T-helper 1 cell treated with Interleukin-12 subunit alpha and Interleukin-12 subunit beta and Interleukin-4 antibody, amounts not matched to agents 30 μg/mL and 1 μg/mL, for 36 hours (primary cell): ENCODE measurements around the gene BUD23.

Experiments used
- H3K27ac Mint-ChIP-seq: one replicate; pipeline ENCODE4 v1.8.0; 2021; ENCODE audit warnings: mild to moderate bottlenecking, mixed read lengths
- H3K27me3 Mint-ChIP-seq: one replicate; pipeline ENCODE4 v1.8.0; 2021; ENCODE audit warnings: low read depth, mixed read lengths
- H3K36me3 Mint-ChIP-seq: one replicate; pipeline ENCODE4 v1.8.0; 2021; ENCODE audit warnings: low read depth, mixed read lengths
- H3K4me1 Mint-ChIP-seq: one replicate; pipeline ENCODE4 v1.8.0; 2021; ENCODE audit warnings: low read depth, mixed read lengths
- H3K4me3 Mint-ChIP-seq: one replicate; pipeline ENCODE4 v1.8.0; 2021; ENCODE audit warnings: mild to moderate bottlenecking, moderate library complexity, mixed read lengths
- H3K9me3 Mint-ChIP-seq: one replicate; pipeline ENCODE4 v1.8.0; 2021; ENCODE audit warnings: mixed read lengths

BUD23 gene

GRCh38 chr7:73732397-73732796, 49.0 kb downstream of the BUD23 start:
- Mint-ChIP-seq H3K9me3 (no peaks in the 10 kb centered on the region), H3K4me1 (peaks cover 8% of the 10 kb centered on the region), H3K36me3 (peaks cover 3% of the 10 kb centered on the region), H3K4me3 (no peak overlapping the region), H3K27me3 (peaks cover 7% of the 10 kb centered on the region), H3K27ac (no peak overlapping the region)

- Mint-ChIP-seq H3K9me3 (no peaks in the 10 kb centered on the region), H3K27me3 (no peaks in the 10 kb centered on the region), H3K4me3 (no peak overlapping the region), H3K27ac (no peak overlapping the region), H3K36me3 (peaks cover 3% of the 10 kb centered on the region), H3K4me1 (peaks cover 15% of the 10 kb centered on the region)
Observed at GRCh38 chr7:73734619-73735527, 51.5 kb downstream of the BUD23 start.

- no peak overlapping the region for H3K4me3 Mint-ChIP-seq
Observed at GRCh38 chr7:73735528-73735905, 52.1 kb downstream of the BUD23 start.

GRCh38 chr7:73736885-73737284, 53.5 kb downstream of the BUD23 start:
- Mint-ChIP-seq H3K36me3 (peaks cover 3% of the 10 kb centered on the region), H3K4me1 (peaks cover 15% of the 10 kb centered on the region), H3K27ac (no peak overlapping the region), H3K27me3 (no peaks in the 10 kb centered on the region), H3K4me3 (peak overlapping the region; percentile 95), H3K9me3 (no peaks in the 10 kb centered on the region)

More at GRCh38 chr7:73735528-73735905, 52.1 kb downstream of the BUD23 start:
- Mint-ChIP-seq H3K27ac (no peak overlapping the region), H3K4me1 (peaks cover 15% of the 10 kb centered on the region), H3K9me3 (no peaks in the 10 kb centered on the region), H3K27me3 (no peaks in the 10 kb centered on the region), H3K36me3 (peaks cover 3% of the 10 kb centered on the region)

- Mint-ChIP-seq H3K9me3 (no peaks in the 10 kb centered on the region), H3K4me3 (peak overlapping the region; percentile 95), H3K27me3 (no peaks in the 10 kb centered on the region), H3K27ac (peak overlapping the region; percentile 96), H3K36me3 (peaks cover 3% of the 10 kb centered on the region), H3K4me1 (peaks cover 15% of the 10 kb centered on the region)
Observed at GRCh38 chr7:73737491-73738219, 54.3 kb downstream of the BUD23 start.

GRCh38 chr7:73738220-73738611, 54.8 kb downstream of the BUD23 start:
- peaks cover 3% of the 10 kb centered on the region for H3K36me3 Mint-ChIP-seq
- H3K9me3 Mint-ChIP-seq, result no peaks in the 10 kb centered on the region
- peak overlapping the region; percentile 95 for H3K4me3 Mint-ChIP-seq
- no peaks in the 10 kb centered on the region for H3K27me3 Mint-ChIP-seq
- peak overlapping the region; percentile 96 for H3K27ac Mint-ChIP-seq
- peaks cover 15% of the 10 kb centered on the region for H3K4me1 Mint-ChIP-seq

- Mint-ChIP-seq H3K27me3 (no peaks in the 10 kb centered on the region), H3K4me3 (peak within 1 kb of the TSS; percentile 95), H3K4me1 (peaks cover 15% of the 10 kb centered on the region), H3K9me3 (no peaks in the 10 kb centered on the region), H3K36me3 (peaks cover 3% of the 10 kb centered on the region), H3K27ac (peak within 1 kb of the TSS; percentile 96)
Observed at GRCh38 chr7:73738612-73739386, 55.4 kb downstream of the BUD23 start, which contains the start of gene ABHD11. Gene ABHD11 (minus strand): TSS chr7:73738802. CDS start chr7:73738770, 32 bp downstream.

GRCh38 chr7:73739387-73739767, 56.0 kb downstream of the BUD23 start:
- Mint-ChIP-seq H3K36me3 (peaks cover 3% of the 10 kb centered on the region), H3K4me3 (peak overlapping the region; percentile 95), H3K27ac (peak overlapping the region; percentile 74), H3K4me1 (peaks cover 15% of the 10 kb centered on the region), H3K27me3 (no peaks in the 10 kb centered on the region), H3K9me3 (no peaks in the 10 kb centered on the region)

GRCh38 chr7:73740212-73740611, 56.8 kb downstream of the BUD23 start:
- Mint-ChIP-seq H3K36me3 (peaks cover 3% of the 10 kb centered on the region), H3K4me1 (peaks cover 12% of the 10 kb centered on the region), H3K27me3 (no peaks in the 10 kb centered on the region), H3K4me3 (no peak overlapping the region), H3K27ac (no peak overlapping the region), H3K9me3 (no peaks in the 10 kb centered on the region)

GRCh38 chr7:73740771-73741170, 57.4 kb downstream of the BUD23 start:
- Mint-ChIP-seq H3K36me3 (peaks cover 3% of the 10 kb centered on the region), H3K4me3 (no peak overlapping the region), H3K27me3 (no peaks in the 10 kb centered on the region), H3K27ac (no peak overlapping the region), H3K4me1 (peaks cover 12% of the 10 kb centered on the region), H3K9me3 (no peaks in the 10 kb centered on the region)

GRCh38 chr7:73741600-73741999, 58.2 kb downstream of the BUD23 start:
- H3K9me3 Mint-ChIP-seq, result no peaks in the 10 kb centered on the region
- H3K27me3 Mint-ChIP-seq, result no peaks in the 10 kb centered on the region
- peaks cover 8% of the 10 kb centered on the region for H3K4me1 Mint-ChIP-seq
- H3K27ac Mint-ChIP-seq, result no peak overlapping the region
- no peaks in the 10 kb centered on the region for H3K36me3 Mint-ChIP-seq
- no peak overlapping the region for H3K4me3 Mint-ChIP-seq

- H3K27ac Mint-ChIP-seq, result no peak overlapping the region
- no peak overlapping the region for H3K4me3 Mint-ChIP-seq
- no peaks in the 10 kb centered on the region for H3K36me3 Mint-ChIP-seq
Observed at GRCh38 chr7:73742338-73742752, 58.9 kb downstream of the BUD23 start.

GRCh38 chr7:73742753-73743641, 59.6 kb downstream of the BUD23 start:
- Mint-ChIP-seq H3K27me3 (no peaks in the 10 kb centered on the region), H3K9me3 (no peaks in the 10 kb centered on the region), H3K4me3 (no peak overlapping the region), H3K4me1 (peaks cover 4% of the 10 kb centered on the region), H3K36me3 (no peaks in the 10 kb centered on the region), H3K27ac (no peak overlapping the region)

More at GRCh38 chr7:73742338-73742752, 58.9 kb downstream of the BUD23 start:
- Mint-ChIP-seq H3K9me3 (no peaks in the 10 kb centered on the region), H3K27me3 (no peaks in the 10 kb centered on the region), H3K4me1 (peaks cover 6% of the 10 kb centered on the region)
